NCI-H1417 (cell line): ENCODE data around the gene ARID1B.
A peak's percentile ranks its signal among the peaks of the same experiment; 100 is the strongest.

ENCODE experiments used
- DNase-seq, 3 experiments: peaks; one replicate each; lab custom pipeline; 2025; lab: John Stamatoyannopoulos, UW

The ARID1B gene

DNA sequence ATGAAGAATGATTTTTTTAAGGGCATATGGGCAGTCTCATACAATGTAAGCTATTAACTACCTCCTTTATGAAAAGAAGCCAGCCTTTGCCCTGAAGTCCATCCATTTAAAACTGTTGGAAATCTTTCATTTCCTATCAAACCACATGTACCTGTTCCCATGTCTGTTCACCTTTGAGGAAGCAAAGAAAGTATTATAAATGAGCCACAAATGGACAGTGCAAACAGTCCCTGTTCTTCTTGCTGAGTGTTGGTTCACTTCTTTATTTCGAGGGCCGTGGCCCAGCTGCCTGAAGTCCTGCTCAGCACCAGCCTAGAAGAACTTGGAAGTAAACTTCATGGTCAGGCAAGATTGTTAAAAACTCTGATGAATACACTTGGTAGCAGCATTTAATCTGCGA lies 433.8 kb downstream of the ARID1B start:
- no peak for DNase-seq

DNA sequence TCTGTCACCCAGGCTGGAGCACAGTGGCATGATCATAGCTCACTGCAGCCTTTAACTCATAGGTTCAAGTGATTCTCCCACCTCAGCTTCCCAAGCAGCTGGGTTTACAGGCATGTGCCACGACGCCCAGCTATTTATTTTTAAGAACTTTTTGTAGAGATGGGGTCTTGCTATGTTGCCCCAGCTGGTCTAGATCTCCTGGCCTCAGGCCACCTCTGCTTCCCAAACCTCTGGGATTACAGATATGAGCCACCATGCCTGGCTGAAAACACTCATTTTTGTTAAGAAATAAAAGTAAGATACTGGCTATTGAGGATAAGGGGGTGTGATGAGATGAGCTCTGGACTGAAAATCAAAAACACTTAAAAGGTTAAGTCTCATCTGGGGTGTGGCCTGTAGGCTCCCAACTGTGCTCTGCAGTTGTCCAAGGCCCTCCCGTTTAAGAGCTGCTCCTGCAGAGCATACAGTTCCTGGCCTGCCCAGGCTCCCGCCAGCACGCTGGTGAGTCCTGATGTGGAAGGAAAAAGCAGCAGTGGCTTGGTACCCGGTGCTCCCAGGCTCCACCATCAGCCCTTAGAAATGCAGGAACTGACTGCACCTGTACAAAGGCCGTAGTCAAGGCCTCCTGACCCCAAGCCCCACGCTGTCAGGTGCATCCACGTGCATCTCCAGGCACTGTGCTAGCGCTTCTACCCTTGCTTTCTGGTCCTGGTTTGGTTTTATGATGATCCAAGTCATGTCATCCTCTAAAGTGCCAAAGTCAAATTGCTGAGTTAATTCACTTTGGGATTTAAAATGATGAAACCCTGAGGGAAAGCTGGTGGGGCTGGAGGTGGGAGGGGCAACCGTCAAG lies 434.7 kb downstream of the ARID1B start:
- no peak for DNase-seq

DNA sequence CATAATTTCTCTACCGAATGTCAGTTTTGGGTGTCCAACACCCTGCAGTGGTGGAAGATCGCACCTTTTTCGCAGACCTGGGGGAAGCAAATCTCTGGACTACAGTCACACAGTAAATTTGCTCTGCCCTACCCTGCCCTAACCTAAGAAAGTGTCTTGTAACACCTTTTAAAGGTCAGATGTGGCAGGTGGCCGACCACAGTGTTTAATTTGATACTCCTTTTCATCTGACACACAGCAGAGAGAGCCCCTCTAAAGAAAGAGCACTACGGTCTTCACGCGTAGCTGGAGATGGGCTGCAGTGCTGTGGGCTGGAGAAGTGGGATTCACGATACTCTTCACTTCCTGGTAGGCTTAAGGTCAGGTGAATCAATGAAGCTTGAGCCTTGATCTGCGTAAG lies 436.2 kb downstream of the ARID1B start:
- DNase-seq = no peak

DNA sequence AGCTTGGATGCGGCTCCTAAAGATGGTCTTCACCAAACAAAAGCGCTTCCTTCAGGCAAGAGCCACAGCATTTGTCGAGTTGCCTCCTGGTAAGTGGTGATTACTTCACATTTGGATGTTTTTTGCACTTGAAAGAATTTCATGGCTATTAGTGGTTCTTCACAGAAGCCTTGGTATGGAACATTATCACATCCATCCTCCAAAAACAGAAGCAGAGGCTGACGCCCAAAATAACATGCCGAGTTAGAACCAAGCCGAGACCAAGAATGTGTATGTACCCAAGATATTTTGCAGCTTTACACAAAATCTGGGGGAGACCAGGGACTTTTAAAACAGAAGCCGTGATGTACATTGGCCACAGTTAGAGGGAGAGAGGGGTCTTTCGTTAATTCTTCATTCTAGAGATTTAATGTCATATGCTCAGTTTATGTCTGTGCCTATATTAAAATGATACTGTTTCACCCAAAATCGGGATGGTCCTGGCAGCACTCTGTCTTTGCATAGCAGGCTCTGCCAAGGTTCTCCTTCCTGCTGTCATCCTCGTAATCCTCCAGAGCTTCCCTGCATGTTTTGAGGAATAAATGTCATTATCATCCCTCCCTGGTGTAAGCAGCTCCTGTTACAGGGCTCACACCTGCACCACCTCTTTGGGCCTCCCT lies 436.9 kb downstream of the ARID1B start:
- no peak for DNase-seq

DNA sequence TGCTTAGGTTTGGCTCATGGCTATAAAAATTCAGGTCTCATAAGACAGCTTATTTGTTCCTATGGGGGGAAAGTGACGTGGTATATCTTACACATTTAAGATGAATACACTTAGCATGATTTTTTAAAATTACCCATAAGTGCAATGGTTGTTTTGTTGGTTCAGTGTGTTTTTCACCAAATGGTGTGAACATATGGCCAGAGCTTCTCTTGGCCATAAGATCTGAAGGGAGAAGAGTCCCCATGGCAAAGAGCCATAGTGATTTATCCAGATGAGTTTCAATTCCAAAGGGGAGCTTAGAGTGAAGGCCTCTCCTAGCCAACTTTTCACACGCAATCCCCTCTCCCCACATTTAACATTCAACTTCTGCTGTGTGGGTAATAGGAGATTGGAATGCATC lies 438.5 kb downstream of the ARID1B start:
- DNase-seq = no peak

DNA sequence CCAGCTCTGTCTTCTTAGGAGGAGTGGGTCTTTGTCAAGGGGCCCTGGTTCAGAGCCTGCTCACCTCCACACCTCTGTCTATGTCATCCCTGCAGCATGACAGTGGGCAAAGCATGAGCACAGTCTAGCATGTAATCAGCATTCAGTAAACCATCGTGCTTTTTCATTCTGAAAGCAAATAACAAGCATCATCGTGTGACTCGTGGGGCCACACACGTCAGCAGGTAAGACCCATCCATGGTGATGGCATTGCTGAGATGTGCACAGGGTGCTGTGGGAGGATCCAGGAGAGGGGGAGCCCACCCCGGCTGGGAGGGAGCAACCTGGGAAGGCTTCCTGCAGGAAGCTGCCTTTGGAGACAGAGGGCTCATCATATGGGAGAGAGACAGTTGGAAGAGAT lies 439.4 kb downstream of the ARID1B start:
- DNase-seq = no peak

DNA sequence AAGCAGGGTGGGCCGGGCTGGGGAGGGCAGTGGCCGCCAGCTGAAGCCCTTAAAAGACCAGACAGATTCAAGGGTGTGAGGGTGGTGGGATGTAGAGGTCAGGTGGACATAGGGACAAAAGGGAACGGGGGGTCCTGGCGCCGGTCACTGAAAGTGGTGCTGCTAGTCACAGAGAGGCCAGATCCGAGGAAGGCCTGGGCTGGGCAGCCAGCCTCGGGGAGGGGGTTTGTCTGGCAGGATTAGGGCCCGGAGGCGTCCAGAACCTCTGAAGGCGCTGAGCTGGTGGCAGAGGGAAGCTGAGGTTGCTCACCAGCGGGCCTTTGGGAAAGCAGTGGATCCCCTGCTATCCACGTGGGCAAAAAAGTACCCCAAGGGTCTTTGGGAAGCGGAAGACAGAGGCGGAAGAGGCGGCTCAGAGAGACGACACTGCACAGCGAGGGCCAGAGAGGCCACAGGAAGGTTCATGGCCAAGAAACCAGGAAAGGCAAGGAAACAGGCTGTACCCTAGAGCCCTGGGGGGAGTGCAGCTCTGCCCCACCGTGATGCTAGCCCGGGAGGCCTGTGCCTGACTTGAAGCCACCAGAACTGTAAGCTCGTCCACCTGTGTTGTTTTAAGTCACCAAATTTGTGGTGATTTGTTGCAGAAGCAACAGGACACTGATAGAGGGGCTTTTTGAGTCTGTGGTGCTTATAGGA lies 440.2 kb downstream of the ARID1B start:
- DNase-seq = no peak

DNA sequence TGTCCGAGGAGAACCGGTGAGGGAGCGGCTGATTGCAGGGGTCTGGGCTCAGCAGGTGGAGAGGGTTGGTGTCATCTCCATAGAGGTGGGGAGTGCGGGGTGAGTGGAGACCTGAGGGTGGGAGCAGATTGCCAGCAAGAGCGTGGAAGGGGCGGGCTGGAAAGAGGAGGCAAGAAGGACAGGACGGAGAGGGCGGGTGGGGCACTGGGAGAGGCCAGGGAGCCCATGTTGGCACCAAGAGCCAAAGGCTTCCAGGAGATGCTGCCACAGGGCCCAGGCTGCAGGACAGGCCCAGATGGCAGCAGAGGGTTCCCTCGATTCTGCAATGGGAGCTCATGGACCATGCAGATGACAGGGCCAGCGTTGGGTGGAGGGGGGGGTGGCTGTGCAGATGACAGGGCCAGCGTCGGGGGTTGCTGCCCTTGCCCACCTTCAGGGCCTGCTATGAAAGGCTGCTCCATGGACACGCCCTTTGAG lies 440.8 kb downstream of the ARID1B start:
- no peak for DNase-seq

DNA sequence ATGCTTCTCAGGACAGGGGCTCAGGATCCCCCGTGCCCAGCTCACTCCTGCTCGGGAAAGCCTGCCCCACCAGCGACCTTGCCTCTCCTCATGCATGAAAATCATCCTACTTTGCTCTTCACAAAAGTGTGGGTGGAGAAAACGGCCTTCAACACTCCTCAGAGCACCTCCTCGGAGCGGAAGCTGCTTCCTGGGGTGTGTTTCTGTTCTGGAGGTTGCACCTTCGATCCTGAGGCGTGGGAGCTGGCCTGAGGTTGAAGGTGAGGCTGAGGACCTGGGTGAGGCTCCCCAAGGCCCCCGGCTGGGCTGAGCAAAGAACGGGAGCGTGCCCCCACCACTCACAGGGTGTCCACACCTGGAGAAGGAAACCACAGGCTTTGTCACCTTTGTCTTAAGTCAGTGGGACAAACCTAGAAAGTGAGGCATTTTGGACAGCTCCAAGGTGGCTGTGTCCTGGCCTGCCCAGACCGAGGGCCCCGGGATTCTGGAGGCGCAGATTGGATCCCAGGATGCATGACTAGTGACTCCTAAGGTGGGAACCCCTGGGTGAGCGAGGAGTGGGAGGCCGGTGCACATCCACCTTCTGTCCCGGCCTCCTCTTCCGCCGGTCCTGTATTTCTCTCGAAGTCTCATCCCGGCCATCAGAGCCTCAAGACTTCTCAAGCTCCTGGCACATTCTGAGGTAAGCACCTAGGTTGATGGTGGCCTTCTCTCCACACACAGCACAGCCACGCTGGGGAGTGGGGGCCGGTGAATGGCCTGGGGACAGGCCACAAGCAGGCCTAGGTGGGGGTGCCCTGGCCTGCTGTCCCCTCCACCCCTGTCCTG lies 441.4 kb downstream of the ARID1B start:
- DNase-seq = no peak

DNA sequence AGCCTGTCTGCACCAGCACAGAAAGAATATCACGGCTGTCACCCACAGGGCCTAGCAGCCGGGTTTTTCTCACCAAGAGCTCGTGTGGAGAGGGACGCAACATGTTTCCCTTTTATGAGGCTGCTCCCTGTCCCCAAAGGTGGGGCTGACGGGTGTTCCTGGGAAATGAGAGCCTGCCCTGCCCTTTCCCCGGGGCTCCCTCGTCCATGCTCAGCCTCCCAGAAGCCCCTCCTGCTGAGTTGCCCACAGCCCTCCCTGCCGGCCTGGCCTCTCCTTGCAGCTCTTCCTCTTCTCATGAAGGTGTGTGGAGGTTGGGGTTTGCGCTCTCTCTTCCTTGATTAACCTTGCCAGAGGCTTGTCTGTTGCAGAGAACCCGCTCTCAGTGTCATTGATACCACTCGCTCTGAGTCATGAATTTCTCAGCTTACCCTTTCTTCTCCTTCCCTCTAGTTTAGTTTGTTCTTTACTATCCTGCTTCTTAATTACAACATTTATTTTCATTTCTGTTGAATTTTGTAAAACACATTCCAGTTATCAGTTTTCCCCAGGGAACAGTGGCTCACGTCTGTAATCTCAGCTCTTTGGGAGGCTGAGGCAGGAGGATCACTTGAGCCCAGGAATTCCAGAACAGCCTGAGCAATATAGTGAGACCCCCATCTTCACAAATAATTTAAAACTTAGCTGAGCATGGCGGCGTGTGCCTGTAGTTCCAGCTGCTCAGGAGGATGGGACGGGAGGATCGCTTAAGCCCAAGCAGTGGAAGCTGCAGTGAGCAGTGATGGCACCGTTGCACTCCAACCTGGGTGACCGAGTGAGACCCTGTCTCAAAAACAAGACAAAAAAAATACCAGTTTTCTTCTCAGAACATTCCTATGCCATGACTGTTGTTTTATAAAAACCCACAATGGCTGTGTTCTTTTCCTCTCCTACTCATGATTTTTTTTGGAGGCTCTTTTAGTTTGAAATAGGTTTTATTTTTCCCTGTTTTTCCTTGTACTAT lies 442.3 kb downstream of the ARID1B start:
- no peak for DNase-seq

DNA sequence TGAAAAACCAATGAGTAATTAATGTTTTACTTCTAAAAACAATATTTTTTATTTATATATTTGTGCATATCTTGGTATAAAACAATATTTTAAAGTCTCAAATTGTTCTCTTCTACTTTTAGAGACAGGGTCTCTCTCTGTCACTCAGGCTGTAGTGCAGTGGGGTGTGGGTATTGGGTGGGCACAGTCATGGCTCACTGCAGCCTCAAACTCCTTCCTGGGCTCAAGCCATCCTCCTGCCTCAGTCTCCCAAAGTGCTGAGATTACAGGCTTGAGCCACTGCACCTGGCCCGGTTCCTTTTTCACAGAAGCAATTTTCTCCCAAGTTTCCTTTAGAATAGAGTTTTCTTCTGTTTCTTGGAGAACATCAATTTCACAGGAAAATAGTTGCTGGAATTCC lies 443.3 kb downstream of the ARID1B start:
- DNase-seq = no peak

DNA sequence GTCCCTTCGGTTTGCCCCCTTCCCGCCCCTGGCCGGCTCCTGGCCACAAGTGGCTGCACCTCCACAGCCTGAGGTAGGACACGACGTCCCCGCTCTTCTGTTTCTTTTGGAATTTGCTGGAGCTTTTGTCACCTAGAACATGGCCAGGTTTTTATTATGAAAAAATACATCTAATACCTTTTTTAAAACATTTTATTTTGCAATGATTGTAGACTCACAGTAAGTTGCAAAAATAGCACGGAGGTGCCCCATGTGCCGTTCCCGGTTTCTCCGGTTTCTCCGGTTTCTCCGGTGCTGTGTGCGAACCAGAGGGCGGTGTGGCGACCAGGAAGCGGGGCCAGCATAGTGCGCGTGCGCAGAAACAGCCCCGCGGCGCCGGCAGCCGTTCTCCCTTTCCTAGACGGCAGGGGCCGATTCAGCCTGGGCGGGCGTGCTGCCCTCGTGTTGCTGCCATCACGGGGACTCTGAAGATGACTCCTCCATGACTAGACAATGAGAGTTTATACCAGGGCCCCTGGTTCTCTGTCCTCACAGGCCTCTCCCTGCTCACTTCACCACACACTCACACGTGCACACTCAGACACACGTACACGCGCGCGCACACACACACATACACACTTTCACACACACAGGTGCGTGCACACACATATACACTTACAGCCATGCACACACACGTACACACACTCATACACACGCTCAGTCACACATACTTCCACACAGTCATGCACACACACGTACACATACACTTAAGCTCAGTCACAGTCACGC lies 444.1 kb downstream of the ARID1B start:
- peak; percentile 36 to 63 (median 37) for DNase-seq

DNA sequence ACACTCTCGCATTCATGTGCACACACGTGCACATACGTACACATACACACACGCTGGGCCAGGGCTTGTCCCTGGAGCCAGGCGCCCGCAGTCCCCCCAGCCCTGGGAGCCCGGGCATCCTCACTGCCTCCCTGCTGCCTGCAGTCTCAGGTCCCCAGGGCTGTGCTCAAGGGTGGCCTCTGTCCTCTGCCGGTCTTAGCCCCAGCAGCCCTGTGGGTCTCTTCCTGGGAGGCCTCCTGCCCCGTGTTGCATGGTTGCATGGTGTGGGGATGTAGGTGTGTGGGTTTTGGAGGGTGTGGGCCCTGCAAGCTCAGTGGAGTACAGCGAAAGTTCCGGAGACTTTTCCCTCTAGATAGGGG lies 444.6 kb downstream of the ARID1B start:
- no peak for DNase-seq

DNA sequence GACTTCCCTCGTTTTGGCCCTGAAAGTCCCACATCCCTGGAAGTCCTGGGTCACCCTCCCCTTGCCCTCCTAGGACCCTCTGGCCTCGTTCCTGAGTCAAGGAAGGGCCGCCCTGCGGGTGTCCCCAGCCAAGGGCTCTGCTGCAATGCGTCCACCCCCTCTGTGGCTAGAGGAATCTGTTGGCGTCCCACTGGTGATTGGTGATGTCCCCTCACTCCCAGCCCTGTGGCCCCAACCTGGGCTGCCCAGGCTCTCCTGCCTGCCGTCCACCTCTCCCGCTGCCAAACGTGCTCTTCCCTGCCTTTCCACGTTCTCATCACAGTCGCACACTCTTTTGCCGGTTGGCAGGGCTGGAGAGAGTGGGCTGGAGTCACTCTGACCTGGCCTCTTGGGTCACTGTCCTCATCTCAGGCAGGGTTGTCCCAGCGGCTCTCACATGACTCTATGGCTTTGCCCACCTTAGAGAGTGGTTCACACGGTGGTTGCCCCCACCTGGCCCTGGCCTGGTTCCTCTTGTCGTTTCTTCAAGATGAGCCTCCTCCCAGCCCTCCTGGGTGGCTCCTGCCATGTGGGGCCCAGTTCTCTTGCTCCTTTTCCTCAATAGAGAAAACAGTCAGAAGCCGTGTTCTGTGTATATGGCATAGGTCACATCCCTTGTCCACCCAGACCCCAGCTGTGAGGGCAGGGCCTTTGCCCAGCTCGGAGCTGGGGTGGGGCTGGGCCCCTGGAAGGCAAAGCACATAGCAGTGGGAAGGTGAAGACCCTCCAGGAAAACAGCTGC lies 445.2 kb downstream of the ARID1B start:
- no peak for DNase-seq

DNA sequence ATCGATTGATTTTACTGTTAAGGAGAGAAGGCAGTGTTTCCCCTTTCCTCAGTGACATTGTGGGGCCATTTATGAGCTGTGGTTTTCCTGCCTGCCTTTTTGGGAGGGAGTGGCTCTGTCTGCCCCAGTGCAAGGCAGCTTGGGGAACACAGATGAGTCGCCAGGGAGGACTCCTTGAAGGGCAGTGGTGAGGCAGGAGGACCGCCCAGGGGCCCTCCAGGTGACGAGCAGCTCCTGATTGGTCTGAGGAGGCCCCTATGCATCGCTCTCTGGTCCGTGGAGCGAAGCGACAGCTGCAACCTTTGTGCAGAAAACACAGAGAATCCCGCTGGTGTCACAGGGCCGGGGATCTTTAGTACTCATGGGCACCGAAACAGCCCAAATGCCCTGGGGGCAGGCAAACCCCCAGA lies 445.8 kb downstream of the ARID1B start:
- DNase-seq = peak in 1 of 3 experiments; percentile 38

DNA sequence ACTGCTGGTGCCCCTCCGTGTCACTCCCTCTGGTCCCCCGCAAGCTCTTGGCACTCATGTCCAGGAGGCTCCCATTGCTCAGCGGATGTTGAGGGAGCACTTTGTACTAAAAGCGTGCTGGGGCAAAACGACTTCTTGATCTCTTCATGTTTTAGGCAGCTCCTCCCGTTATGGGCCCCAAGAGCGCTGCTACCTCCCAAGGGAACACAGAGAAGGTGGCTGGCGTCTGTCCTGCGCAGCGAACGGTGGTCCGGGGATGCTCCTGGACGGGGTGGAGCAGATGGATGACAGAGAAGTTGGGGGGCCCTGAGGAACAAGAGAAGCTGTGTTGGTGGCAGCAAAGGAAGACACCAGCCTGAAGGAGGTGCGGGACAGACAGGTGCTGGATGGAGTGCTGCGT lies 446.3 kb downstream of the ARID1B start:
- no peak for DNase-seq

DNA sequence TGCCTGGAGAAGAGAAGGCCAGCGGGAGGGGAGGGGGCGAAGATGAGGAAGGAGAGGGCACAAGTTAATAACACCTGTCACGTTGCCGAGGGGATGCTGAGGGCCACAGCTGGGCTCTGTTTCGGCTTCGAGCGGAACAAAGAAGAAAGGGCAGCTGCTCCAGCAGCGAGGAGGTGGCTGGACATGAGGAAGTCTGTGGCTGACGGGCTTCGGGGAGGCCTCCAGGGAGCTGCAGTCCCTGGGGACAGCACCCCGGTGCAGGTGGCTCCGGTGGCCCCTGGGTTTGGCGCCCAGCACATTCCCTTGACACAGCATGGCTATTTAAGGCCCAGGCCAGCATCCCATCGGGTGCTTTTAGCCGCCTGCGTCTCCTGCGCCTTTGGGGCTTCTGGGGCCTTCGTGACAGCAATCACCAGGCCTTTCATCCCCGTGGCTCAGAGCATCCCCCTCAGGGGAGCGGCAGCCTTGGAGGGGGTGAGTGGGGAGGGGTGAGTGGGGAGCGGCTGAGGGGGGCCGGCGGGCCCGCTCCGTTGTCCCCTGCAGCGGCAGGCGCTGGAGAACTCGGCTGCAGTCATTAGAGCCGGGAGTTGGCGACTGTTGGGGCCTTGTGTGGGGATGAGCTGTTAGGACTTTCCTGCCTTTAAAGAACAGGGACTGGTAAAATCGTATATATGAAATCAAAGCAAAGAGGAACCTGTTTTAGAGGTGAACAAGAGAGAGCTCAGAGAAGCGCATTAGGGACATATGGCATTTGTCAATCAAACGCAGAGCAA lies 447.2 kb downstream of the ARID1B start:
- no peak for DNase-seq

DNA sequence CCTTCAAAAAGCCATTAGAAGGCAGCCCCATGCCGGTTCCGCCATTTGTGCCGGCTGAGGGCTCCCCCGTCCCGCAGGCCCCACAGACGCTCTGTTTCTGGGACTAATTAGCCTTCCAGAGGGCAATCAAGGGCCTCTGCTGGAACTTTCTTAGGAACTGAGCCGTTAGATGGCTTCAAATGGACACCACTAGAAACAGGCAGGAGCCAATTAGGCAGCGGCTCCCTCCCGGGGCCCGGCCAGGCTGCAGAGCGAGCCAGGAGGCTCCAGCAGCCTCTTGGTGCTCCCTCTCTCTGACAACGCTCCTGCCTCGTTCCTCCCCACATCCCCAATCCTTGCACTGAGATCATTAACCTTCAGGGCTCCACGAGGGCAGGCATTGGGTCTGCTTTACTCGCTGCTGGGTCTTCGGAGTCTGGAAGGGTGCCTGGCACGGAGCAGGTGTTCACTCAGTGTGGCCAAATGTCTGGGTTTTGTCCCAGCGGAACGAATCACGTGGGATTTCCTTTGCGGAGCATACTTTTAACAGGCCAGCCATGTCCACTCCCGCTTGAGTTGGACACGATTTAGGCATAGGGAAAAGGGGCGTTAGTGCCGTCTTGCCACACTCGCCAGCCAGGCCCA lies 447.9 kb downstream of the ARID1B start:
- DNase-seq = no peak
